DMS153 treated with DMSO at 0.1 percent for 48 hours (cell line): ENCODE data around the gene GFRA1.
A peak's percentile ranks its signal among the peaks of the same experiment; 100 is the strongest.

Experiments
- DNase-seq: peaks from one replicate; lab custom pipeline; 2025; ENCODE audit not compliant: unreplicated experiment; lab: John Stamatoyannopoulos, UW

GFRA1 gene

GRCh38 chr10:116164291-116164690 is 108.7 kb downstream of the GFRA1 start:
- no peak for DNase-seq

DNA sequence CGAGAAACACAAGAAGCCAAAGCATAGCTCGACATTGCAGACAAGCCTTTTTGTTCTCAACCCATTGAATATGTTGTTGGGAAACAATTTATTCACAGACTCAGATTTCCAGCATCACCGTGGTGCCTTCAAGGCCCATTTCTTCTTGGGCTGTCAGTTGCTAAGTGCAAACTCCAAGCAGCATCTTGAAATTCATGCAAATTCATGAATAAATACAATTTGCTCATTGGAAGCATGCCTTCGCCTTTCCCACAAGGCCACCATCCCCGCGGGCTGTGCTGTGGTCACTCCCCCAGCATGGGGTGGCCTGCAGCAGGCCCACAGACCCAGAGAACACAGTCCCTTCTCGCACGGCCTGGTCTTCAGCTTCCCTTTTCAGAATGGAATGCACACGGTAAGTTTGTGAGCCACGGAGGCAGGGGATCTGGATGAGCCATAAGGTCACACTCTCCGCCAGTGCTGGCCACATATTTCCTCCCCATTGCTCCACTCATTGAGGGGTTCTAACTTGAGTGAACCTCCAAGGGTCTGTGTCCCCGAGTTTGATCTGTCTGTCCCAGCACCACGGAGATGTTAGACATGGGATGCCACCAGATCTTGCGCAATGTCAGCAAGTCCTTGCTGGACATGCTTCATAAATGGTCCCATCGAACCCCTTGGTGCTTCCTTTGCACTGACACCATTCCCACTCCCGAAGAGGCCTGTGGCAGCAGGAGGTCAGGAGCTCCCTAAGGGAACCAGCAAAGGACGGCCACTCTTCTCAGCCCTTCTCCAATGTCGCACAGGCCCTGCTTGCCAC is 109.5 kb downstream of the GFRA1 start:
- DNase-seq, result no peak

DNA sequence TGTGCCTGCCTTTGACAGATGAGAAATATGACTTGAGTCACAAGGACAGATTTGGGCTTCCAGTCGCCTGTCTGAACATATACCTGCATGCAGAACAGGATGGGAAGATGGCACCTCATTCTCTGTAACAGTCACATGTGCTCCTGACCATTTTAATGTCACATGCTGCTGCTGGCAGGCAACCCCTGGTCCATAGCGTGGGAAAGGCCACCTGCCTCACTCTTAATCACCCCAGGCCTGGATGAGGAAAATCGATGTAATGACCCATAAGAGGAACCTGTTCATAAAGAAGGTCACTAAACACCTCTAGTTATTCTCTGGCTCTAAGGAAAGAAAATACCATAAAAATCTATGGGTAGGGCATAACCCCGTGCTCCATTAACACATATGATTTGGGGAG is 110.2 kb downstream of the GFRA1 start:
- no peak for DNase-seq

DNA sequence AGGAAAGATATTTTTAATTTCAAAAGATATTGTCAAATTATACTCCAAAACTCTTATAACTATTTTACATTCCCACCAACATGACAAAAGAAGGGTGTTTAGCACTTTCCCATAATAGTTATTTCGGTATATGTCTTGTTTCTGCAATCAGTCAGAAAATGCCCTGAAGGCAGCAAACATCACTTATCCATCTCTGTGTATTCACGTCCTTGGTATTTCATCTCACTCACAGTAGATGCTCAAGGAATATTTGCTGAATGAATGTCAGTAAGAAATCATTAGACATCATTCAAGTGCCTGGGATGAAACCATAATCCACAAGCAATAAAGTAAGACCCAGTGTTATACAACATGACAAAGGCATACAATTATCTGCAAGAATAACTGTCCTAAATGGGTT is 112.7 kb downstream of the GFRA1 start:
- no peak for DNase-seq

GRCh38 chr10:116159197-116159596 is 113.8 kb downstream of the GFRA1 start:
- no peak for DNase-seq

- DNase-seq, result no peak
Measured at GRCh38 chr10:116158036-116158435, 115.0 kb downstream of the GFRA1 start.

GRCh38 chr10:116157485-116157884 is 115.5 kb downstream of the GFRA1 start:
- DNase-seq, result no peak

DNA sequence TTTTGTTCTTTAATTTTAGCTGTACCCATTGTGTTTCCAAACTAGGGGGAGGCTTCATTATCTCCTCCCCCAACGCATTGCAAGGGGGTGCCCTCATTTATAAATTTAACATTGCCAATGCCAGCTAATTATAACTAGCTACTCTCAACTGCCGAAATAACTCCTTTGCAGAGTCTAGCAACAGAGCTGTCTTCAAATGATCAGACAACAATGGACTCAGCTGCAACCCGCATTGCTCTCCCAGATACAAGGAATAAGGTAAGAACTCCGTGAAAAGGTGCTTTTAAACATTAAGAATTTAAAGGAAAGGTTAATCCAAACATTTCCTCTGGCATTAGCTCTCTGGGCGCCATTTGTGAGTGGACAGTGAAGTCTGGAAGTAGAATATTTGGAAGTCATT is 116.2 kb downstream of the GFRA1 start:
- DNase-seq, result no peak

- no peak for DNase-seq
Measured at GRCh38 chr10:116155191-116155590, 117.8 kb downstream of the GFRA1 start.

DNA sequence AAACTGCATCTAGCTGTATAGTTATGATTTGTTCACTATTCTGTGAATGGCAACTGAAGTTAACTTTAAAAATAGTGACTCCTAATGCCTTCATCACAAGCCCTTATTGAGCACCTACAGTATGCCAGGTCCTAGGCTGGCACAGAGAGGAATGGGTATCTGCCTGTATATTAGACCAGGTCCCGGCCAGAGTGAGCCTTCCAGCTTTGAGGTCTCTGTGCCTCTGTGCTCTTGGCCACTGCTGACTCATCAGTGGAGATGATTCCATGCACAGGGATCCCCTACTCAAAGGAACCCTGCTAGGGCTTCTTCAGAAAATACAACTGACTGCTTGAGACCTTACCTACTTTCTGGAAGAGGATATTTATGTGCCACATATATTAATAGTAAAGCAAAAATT is 118.4 kb downstream of the GFRA1 start:
- DNase-seq, result no peak

GRCh38 chr10:116151076-116151475 is 121.9 kb downstream of the GFRA1 start:
- no peak for DNase-seq

DNA sequence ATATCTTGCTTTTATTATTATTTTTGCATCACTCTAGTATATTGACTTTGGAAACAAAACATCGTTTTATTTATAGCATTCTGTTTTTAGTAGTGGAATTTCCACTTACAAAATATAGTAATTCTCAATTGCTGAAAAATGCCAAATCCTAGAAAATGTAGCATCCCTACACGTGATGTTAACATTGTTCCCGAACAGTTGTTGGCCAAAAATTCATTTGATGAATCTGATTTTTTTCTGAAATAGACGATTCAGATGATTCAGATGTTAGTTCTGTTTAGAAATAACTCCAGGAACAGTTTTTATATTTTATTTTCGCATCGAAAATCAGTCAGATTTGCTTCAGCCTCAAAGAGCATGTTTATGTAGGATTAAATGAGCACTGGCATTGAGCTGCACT is 122.4 kb downstream of the GFRA1 start:
- DNase-seq, result no peak

- no peak for DNase-seq
Measured at GRCh38 chr10:116147147-116147905, 125.7 kb downstream of the GFRA1 start.

DNA sequence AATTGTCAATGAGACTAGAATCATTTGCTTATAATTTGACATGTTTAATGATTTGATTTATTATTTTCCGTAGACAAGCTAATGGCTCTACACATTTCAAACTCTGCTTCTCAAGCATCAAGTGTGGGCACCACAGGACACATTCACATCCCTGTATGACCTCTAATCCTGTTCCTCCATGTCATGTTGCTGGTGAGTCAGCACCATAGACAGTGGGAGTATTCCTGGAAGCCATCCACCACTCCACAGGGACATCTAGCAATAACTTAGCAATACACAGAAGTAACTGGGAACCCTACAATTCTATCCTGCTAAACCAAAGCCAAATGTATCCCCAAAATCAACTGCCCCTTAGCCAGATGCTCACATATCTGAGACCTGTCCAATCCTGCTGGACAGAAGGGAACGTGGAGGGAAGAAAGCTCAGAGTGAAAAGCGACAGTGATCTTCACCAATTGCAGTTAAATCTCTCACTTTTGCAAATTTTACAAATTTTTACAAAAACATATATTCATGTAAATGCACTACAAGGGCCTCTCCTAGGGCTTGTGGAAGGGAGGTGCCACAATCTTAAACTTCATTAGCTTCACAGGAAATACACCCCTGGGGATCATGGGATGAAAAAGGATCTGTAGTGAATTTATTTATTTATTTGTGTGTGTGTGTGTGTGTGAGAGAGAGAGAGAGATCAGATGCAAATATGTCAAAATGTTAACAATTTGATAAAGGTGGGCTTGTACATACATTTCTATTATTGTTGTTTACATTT is 126.5 kb downstream of the GFRA1 start:
- DNase-seq, result no peak

- no peak for DNase-seq
Measured at GRCh38 chr10:116143673-116144222, 129.3 kb downstream of the GFRA1 start.

DNA sequence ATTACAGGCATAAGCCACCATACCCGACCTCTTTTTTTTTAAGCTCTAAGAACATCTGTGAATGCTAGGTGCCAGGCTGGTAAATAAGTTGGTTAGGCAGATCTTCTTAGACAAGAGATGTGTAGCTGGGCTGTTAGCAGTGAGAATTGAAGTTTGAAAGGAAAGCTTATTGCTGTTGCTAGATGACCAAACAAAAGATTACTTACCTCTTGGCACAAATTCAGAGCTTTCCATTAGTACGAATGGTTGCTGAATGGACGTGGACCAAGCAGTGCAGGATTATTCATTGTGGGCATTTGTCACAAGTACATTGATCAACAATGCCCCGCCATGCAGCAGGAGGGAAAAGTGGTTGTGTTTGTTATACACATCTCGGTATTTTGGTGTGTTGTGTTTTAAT is 131.2 kb downstream of the GFRA1 start:
- peak; percentile 31 for DNase-seq

DNA sequence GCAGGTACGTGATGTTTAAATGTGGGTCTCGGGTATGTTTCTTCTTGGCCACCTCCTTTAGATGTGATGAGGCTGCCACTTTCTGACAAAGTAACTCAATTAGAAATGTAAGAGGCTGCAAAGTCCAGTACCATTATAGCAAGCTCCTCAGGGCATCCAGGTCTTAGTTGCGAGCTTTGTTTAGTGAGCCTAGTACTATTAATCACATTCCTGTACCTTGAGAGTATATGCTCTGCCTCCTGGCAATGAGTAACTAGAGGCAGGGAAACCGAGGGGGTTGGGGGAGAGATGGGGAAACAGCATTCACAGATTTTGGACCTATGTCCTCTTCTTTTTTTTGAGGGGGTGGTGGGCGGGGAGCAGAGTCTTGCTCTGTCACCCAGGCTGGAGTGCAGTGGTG is 131.8 kb downstream of the GFRA1 start:
- DNase-seq, result no peak

DNA sequence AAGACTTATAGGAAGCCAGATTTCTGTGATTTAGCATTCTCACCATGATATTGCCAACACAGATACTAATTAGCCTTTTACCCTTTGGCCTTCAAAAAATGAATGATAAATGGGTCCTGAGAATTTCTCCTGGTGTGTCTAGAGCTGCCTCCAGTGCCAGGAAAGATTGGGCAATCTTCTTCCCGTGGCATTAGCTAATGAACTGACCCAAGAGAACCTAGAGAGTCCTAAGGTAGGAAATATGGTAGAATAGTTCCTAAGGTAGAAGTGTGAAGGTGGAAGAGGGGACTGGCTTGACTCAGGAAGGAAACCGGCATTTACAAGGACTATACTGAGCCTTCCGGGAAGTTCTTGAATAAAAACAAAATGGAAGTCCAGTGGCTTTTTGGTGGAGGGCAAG is 133.1 kb downstream of the GFRA1 start:
- no peak for DNase-seq

DNA sequence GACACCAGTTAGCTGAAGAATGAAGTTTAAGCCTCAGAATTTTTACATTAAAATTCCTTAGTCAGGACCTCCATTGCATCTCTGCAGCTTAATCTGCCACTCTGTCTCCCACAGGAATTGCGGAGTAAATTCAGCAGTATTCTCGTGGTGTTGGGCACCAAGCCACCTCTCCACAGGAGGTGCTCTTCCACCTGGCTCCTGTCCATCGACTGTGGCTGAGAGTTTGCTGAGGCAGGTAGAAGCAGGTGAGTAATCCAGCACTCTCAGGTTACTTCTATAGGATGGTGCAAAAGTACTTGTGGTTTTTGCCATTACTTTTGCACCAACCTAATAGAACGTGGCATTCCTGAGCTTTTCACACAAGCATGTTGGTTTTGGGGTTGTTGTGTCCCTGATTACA is 134.1 kb downstream of the GFRA1 start:
- DNase-seq, result peak; percentile 48

DNA sequence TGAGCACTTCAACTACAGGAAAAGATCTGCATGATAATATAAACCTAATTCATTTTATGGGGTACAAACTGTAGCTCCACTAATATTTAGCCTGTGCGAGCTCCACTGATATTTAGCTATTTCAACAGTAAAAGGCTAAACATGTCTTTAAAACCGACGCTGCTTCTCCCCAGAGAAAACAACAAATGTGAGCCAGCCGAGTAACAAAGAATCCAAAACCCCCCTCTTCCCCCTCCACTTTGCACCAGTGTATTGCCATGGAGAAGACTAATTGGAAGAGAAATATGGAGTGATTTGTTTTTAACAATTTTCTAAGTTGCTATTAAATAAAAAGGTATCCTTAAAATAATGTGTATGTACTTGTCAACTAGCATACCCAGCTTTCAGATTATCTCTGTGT is 136.7 kb downstream of the GFRA1 start:
- DNase-seq, result no peak

DNA sequence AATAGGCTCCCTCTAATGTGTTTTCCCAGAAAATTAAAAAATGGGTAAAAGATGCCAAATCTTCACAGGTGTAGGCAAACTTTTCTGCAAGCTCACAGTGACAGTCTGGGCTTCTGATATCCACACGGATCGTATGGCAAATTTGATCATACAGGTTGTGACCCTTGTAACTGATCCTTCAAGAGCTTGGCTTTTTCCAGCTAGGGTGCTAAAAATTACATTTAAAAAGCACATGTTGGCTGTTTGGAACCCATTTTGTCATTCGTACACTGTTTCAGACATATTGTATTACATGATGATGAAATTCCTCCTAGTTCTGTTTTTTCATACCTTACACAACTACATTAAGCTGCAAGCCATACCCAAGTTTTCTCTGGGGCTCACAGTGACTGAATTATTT is 138.7 kb downstream of the GFRA1 start:
- DNase-seq, result no peak
